Activated CD4-positive, alpha-beta memory T cell treated with anti-CD3 and anti-CD28 coated beads, Interleukin-2, amount 10 ng/mL, durations not matched to agents 7 days and 5 days (primary cell): ENCODE results near the gene TFAP2C. TPM values are rescaled to one million over a fixed set of nuclear protein-coding genes. Genes with fewer than 3 reads are reported as not detected.
A peak's percentile ranks its signal among the peaks of the same experiment; 100 is the strongest.

Source experiments
- CTCF ChIA-PET: fragments of 350-600 bp; sonication (Branson Sonifier 250); formaldehyde crosslinking; loops from one replicate; lab custom pipeline; 2021; ENCODE audit warnings: antibody characterized with exemption, inconsistent platforms; lab: Charles Lee
- POLR2A ChIA-PET: fragments of 350-600 bp; sonication (Branson Sonifier 250); formaldehyde crosslinking; loops from one replicate; lab custom pipeline; 2021; ENCODE audit warnings: antibody characterized with exemption; lab: Charles Lee
- DNase-seq: peaks from one replicate; pipeline ENCODE4 v3.0.0-alpha.2; 2020
- H3K27ac Mint-ChIP-seq: one replicate; pipeline ENCODE4 v1.8.0; 2021; ENCODE audit warnings: mild to moderate bottlenecking, mixed read lengths
- H3K27me3 Mint-ChIP-seq: one replicate; pipeline ENCODE4 v1.8.0; 2021; ENCODE audit warnings: mixed read lengths
- H3K36me3 Mint-ChIP-seq: one replicate; pipeline ENCODE4 v1.8.0; 2021; ENCODE audit warnings: low read depth, mixed read lengths
- H3K4me1 Mint-ChIP-seq: one replicate; pipeline ENCODE4 v1.8.0; 2021; ENCODE audit warnings: mixed read lengths
- H3K4me3 Mint-ChIP-seq: one replicate; pipeline ENCODE4 v1.8.0; 2021; ENCODE audit warnings: mild to moderate bottlenecking, mixed read lengths
- H3K9me3 Mint-ChIP-seq: one replicate; pipeline ENCODE4 v1.8.0; 2021; ENCODE audit warnings: mixed read lengths
- total RNA-seq, 2 experiments: library from RNA; stranded (reverse); gene quantifications; one replicate each; pipeline ENCODE4 v1.2.3, GENCODE V29; 2021

Gene TFAP2C
- not detected for total RNA-seq

GRCh38 chr20:56628873-56629463 is at the start of gene TFAP2C:
TSS of gene TFAP2C (plus strand) at chr20:56629306. CDS start at chr20:56629545, 239 bp downstream.
- Mint-ChIP-seq H3K4me1 (peaks cover 17% of the 10 kb centered on the region), H3K27ac (no peak within 1 kb of the TSS), H3K36me3 (peaks cover 4% of the 10 kb centered on the region), H3K9me3 (no peaks in the 10 kb centered on the region), H3K27me3 (peaks cover 79% of the 10 kb centered on the region), H3K4me3 (peak within 1 kb of the TSS; percentile 6)
- CTCF ChIA-PET: no interaction called here
- POLR2A ChIA-PET: no interaction called here
- DNase-seq: peak; percentile 23

- POLR2A ChIA-PET: no interaction called here
- peaks cover 14% of the 10 kb centered on the region for H3K27me3 Mint-ChIP-seq
- no peak overlapping the region for H3K4me3 Mint-ChIP-seq
- DNase-seq: no peak
- no peak overlapping the region for H3K27ac Mint-ChIP-seq
- H3K4me1 Mint-ChIP-seq: no peaks in the 10 kb centered on the region
- CTCF ChIA-PET: no interaction called here
- H3K36me3 Mint-ChIP-seq: no peaks in the 10 kb centered on the region
- H3K9me3 Mint-ChIP-seq: no peaks in the 10 kb centered on the region
These were observed 48.9 kb upstream of the TFAP2C start for GRCh38 chr20:56580226-56580625.

- no peak for DNase-seq
- ChIA-PET CTCF (no interaction called here), POLR2A (no interaction called here)
- H3K27ac Mint-ChIP-seq: no peak overlapping the region
- no peaks in the 10 kb centered on the region for H3K36me3 Mint-ChIP-seq
- no peak overlapping the region for H3K4me3 Mint-ChIP-seq
- H3K9me3 Mint-ChIP-seq: no peaks in the 10 kb centered on the region
- H3K27me3 Mint-ChIP-seq: peaks cover 13% of the 10 kb centered on the region
- H3K4me1 Mint-ChIP-seq: no peaks in the 10 kb centered on the region
These were observed 47.4 kb upstream of the TFAP2C start for GRCh38 chr20:56581701-56582100.

GRCh38 chr20:56582542-56582941 is 46.6 kb upstream of the TFAP2C start:
- Mint-ChIP-seq H3K36me3 (no peaks in the 10 kb centered on the region), H3K9me3 (no peaks in the 10 kb centered on the region), H3K27ac (no peak overlapping the region), H3K4me3 (no peak overlapping the region), H3K4me1 (no peaks in the 10 kb centered on the region), H3K27me3 (peaks cover 13% of the 10 kb centered on the region)
- no peak for DNase-seq
- CTCF ChIA-PET: no interaction called here
- POLR2A ChIA-PET: no interaction called here

- H3K4me1 Mint-ChIP-seq: no peaks in the 10 kb centered on the region
- H3K27ac Mint-ChIP-seq: no peak overlapping the region
- no peak for DNase-seq
- CTCF ChIA-PET: no interaction called here
- no peaks in the 10 kb centered on the region for H3K36me3 Mint-ChIP-seq
- H3K4me3 Mint-ChIP-seq: no peak overlapping the region
- no peaks in the 10 kb centered on the region for H3K9me3 Mint-ChIP-seq
- peaks cover 14% of the 10 kb centered on the region for H3K27me3 Mint-ChIP-seq
- POLR2A ChIA-PET: no interaction called here
These were observed 44.2 kb upstream of the TFAP2C start for GRCh38 chr20:56584916-56585315.

GRCh38 chr20:56587307-56588041 is 41.6 kb upstream of the TFAP2C start:
- Mint-ChIP-seq H3K9me3 (no peaks in the 10 kb centered on the region), H3K4me3 (no peak overlapping the region), H3K27ac (no peak overlapping the region), H3K4me1 (no peaks in the 10 kb centered on the region), H3K36me3 (no peaks in the 10 kb centered on the region), H3K27me3 (peaks cover 6% of the 10 kb centered on the region)
- ChIA-PET CTCF (interaction anchor here (1.9 kb wide), 1 partner anchor 37 kb away, joined by 5 read pairs; no protein-coding TSS in a partner anchor), POLR2A (no interaction called here)
- DNase-seq: no peak

- Mint-ChIP-seq H3K4me3 (no peak overlapping the region), H3K36me3 (no peaks in the 10 kb centered on the region), H3K27me3 (peaks cover 5% of the 10 kb centered on the region), H3K4me1 (no peaks in the 10 kb centered on the region), H3K27ac (no peak overlapping the region), H3K9me3 (no peaks in the 10 kb centered on the region)
- ChIA-PET POLR2A (no interaction called here), CTCF (interaction anchor here (1.9 kb wide), 1 partner anchor 38 kb away, joined by 5 read pairs; no protein-coding TSS in a partner anchor)
- no peak for DNase-seq
These were observed 40.1 kb upstream of the TFAP2C start for GRCh38 chr20:56588996-56589395.

- CTCF ChIA-PET: no interaction called here
- Mint-ChIP-seq H3K9me3 (no peaks in the 10 kb centered on the region), H3K4me3 (no peak overlapping the region), H3K4me1 (no peaks in the 10 kb centered on the region), H3K27me3 (peaks cover 2% of the 10 kb centered on the region), H3K36me3 (no peaks in the 10 kb centered on the region), H3K27ac (no peak overlapping the region)
- POLR2A ChIA-PET: no interaction called here
- DNase-seq: no peak
These were observed 39.5 kb upstream of the TFAP2C start for GRCh38 chr20:56589633-56590032.

- H3K4me1 Mint-ChIP-seq: no peaks in the 10 kb centered on the region
- DNase-seq: no peak
- H3K27ac Mint-ChIP-seq: no peak overlapping the region
- no peaks in the 10 kb centered on the region for H3K36me3 Mint-ChIP-seq
- POLR2A ChIA-PET: no interaction called here
- H3K27me3 Mint-ChIP-seq: peaks cover 2% of the 10 kb centered on the region
- H3K4me3 Mint-ChIP-seq: no peak overlapping the region
- CTCF ChIA-PET: no interaction called here
- no peaks in the 10 kb centered on the region for H3K9me3 Mint-ChIP-seq
These were observed 38.2 kb upstream of the TFAP2C start for GRCh38 chr20:56590888-56591287.

- H3K27ac Mint-ChIP-seq: no peak overlapping the region
- no peaks in the 10 kb centered on the region for H3K9me3 Mint-ChIP-seq
- no peaks in the 10 kb centered on the region for H3K36me3 Mint-ChIP-seq
- H3K4me1 Mint-ChIP-seq: no peaks in the 10 kb centered on the region
- no peak overlapping the region for H3K4me3 Mint-ChIP-seq
- ChIA-PET POLR2A (no interaction called here), CTCF (interaction anchor here (1.1 kb wide), 1 partner anchor 434 kb away, joined by 4 read pairs; no protein-coding TSS in a partner anchor)
- peaks cover 4% of the 10 kb centered on the region for H3K27me3 Mint-ChIP-seq
- DNase-seq: no peak
These were observed 36.9 kb upstream of the TFAP2C start for GRCh38 chr20:56592211-56592610.

- Mint-ChIP-seq H3K4me1 (no peaks in the 10 kb centered on the region), H3K36me3 (no peaks in the 10 kb centered on the region), H3K27me3 (peaks cover 4% of the 10 kb centered on the region), H3K9me3 (no peaks in the 10 kb centered on the region), H3K27ac (no peak overlapping the region), H3K4me3 (no peak overlapping the region)
- ChIA-PET POLR2A (no interaction called here), CTCF (no interaction called here)
- DNase-seq: no peak
These were observed 36.3 kb upstream of the TFAP2C start for GRCh38 chr20:56592817-56593216.

- DNase-seq: no peak
- no peak overlapping the region for H3K4me3 Mint-ChIP-seq
- CTCF ChIA-PET: no interaction called here
- no peak overlapping the region for H3K27ac Mint-ChIP-seq
- no peaks in the 10 kb centered on the region for H3K9me3 Mint-ChIP-seq
- POLR2A ChIA-PET: no interaction called here
- H3K36me3 Mint-ChIP-seq: no peaks in the 10 kb centered on the region
- peaks cover 2% of the 10 kb centered on the region for H3K27me3 Mint-ChIP-seq
- no peaks in the 10 kb centered on the region for H3K4me1 Mint-ChIP-seq
These were observed 33.2 kb upstream of the TFAP2C start for GRCh38 chr20:56595746-56596475.

- CTCF ChIA-PET: no interaction called here
These were observed 27.9 kb upstream of the TFAP2C start for GRCh38 chr20:56601166-56601565.

More at GRCh38 chr20:56601166-56601565, 27.9 kb upstream of the TFAP2C start:
- POLR2A ChIA-PET: no interaction called here
- Mint-ChIP-seq H3K27ac (no peak overlapping the region), H3K36me3 (no peaks in the 10 kb centered on the region), H3K4me1 (no peaks in the 10 kb centered on the region), H3K4me3 (no peak overlapping the region), H3K9me3 (no peaks in the 10 kb centered on the region), H3K27me3 (no peaks in the 10 kb centered on the region)
- no peak for DNase-seq
